ENCODE results near the gene CDH13. TPM values are rescaled to one million over a fixed set of nuclear protein-coding genes. Genes with fewer than 3 reads are reported as not detected.

Gene CDH13
- total RNA-seq, 4 donors from 2014 or later = 3.1 to 13.5 (median 8.9) TPM

DNA sequence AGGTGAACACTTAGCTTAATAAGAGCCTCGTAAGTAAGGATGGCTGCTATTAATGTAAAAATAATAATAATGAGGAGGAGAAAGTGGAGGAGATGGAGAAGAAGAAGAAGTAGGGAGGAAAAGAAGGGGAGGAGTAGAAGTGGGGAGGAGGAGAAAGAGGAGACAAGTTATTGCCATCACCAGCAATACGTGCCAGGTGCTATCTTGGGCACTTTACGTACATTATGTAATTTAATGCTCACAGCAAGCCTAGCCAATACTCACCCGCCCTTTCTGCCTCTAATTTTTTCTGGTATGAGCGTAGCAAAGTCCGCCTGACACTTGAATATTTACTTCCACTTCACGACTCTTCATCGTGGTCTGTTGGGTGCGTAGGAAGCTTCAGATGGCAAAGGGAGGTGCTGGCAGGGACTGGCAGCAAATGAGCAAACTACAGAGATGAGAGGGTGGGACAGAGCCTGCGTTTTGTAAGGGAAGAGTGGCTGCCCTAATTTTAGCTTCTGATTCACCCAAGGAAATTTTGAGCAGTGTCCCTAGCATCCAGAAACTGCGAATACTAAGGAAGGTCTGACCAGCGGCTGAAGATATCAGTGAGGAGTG is 42.1 kb upstream of the CDH13 start:
- Histone ChIP-seq H3K4me3 (no peak overlapping the region), H3K4me1 (no peaks in the 10 kb centered on the region), H3K27me3 (no peaks in the 10 kb centered on the region), H3K9me3 (no peaks in the 10 kb centered on the region), H3K36me3 (no peaks in the 10 kb centered on the region), H3K27ac (replicated peaks in 1 of 4) (no peak overlapping the region)
- 85% methylated on average over 12 of the region's 12 CpGs for WGBS
- TF ChIP-seq, protein P1, sequence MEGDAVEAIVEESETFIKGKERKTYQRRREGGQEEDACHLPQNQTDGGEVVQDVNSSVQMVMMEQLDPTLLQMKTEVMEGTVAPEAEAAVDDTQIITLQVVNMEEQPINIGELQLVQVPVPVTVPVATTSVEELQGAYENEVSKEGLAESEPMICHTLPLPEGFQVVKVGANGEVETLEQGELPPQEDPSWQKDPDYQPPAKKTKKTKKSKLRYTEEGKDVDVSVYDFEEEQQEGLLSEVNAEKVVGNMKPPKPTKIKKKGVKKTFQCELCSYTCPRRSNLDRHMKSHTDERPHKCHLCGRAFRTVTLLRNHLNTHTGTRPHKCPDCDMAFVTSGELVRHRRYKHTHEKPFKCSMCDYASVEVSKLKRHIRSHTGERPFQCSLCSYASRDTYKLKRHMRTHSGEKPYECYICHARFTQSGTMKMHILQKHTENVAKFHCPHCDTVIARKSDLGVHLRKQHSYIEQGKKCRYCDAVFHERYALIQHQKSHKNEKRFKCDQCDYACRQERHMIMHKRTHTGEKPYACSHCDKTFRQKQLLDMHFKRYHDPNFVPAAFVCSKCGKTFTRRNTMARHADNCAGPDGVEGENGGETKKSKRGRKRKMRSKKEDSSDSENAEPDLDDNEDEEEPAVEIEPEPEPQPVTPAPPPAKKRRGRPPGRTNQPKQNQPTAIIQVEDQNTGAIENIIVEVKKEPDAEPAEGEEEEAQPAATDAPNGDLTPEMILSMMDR (IDR thresholded peaks at IDR 0.05) = no peak
- DNase-seq (ENCODE audit: extremely low spot score) = no peak
- intact Hi-C loops (cut with DNase I) = no loop called here

- intact Hi-C loops (cut with DNase I) = no loop called here
- no peaks in the 10 kb centered on the region for H3K27me3 ChIP-seq
- no peaks in the 10 kb centered on the region for H3K9me3 ChIP-seq
- TF ChIP-seq POLR2AphosphoS5 (IDR thresholded peaks at IDR 0.05) (no peak), EP300 (IDR thresholded peaks at IDR 0.05) (no peak), POLR2A (IDR thresholded peaks at IDR 0.05; ENCODE audit: low read depth) (no peak)
- TF ChIP-seq, protein P1 (IDR thresholded peaks at IDR 0.05) = no peak
- no peaks in the 10 kb centered on the region for H3K36me3 ChIP-seq
- H3K4me1 ChIP-seq = no peaks in the 10 kb centered on the region
- no peak overlapping the region for H3K27ac ChIP-seq (replicated peaks in 1 of 4)
- 72% methylated on average over 6 of the region's 6 CpGs for WGBS
- no peak for DNase-seq (ENCODE audit: extremely low spot score)
- H3K4me3 ChIP-seq = no peak overlapping the region
Measured at GRCh38 chr16:82585675-82586074, 41.1 kb upstream of the CDH13 start.

DNA sequence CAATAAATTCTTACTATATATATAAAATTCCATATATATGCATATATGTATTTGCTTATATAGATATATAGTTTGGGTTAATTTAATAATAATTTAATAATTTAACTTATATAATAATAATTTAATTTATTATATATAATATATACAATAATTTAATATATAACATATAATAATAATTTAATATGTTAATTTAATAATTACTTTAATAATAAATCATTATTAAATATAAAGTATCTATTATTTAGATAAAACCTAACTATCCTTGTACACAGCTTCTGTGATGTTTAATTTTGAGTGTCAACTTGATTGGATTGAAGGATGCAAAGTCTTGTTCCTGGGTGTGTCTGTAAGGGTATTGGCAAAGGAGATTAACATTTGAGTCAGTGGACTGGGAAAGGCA is 40.6 kb upstream of the CDH13 start:
- no peak overlapping the region for H3K27ac ChIP-seq (replicated peaks in 1 of 4)
- H3K36me3 ChIP-seq = no peaks in the 10 kb centered on the region
- DNase-seq (ENCODE audit: extremely low spot score) = no peak
- TF ChIP-seq, protein P1 (IDR thresholded peaks at IDR 0.05) = no peak
- TF ChIP-seq EP300 (IDR thresholded peaks at IDR 0.05) = no peak
- TF ChIP-seq POLR2A (IDR thresholded peaks at IDR 0.05; ENCODE audit: low read depth) = no peak
- TF ChIP-seq POLR2AphosphoS5 (IDR thresholded peaks at IDR 0.05) = no peak
- no peaks in the 10 kb centered on the region for H3K9me3 ChIP-seq
- H3K27me3 ChIP-seq = no peaks in the 10 kb centered on the region
- H3K4me3 ChIP-seq = no peak overlapping the region
- H3K4me1 ChIP-seq = no peaks in the 10 kb centered on the region
- intact Hi-C loops (cut with DNase I) = no loop called here

- intact Hi-C loops (cut with DNase I) = no loop called here
- DNase-seq (ENCODE audit: extremely low spot score) = no peak
- Histone ChIP-seq H3K27ac (replicated peaks in 1 of 4) (no peak overlapping the region), H3K9me3 (no peaks in the 10 kb centered on the region), H3K27me3 (no peaks in the 10 kb centered on the region), H3K4me3 (no peak overlapping the region), H3K4me1 (no peaks in the 10 kb centered on the region), H3K36me3 (no peaks in the 10 kb centered on the region)
- WGBS = 87% methylated on average over 7 of the region's 7 CpGs
- no peak for TF ChIP-seq EP300 (IDR thresholded peaks at IDR 0.05)
- TF ChIP-seq POLR2AphosphoS5 (IDR thresholded peaks at IDR 0.05) = no peak
- TF ChIP-seq POLR2A (IDR thresholded peaks at IDR 0.05; ENCODE audit: low read depth) = no peak
- TF ChIP-seq, protein P1 (IDR thresholded peaks at IDR 0.05) = no peak
Measured at GRCh38 chr16:82587289-82587688, 39.5 kb upstream of the CDH13 start.

GRCh38 chr16:82589407-82589806 is 37.4 kb upstream of the CDH13 start:
- Histone ChIP-seq H3K4me1 (no peaks in the 10 kb centered on the region), H3K27me3 (no peaks in the 10 kb centered on the region), H3K27ac (replicated peaks in 1 of 4) (no peak overlapping the region), H3K36me3 (no peaks in the 10 kb centered on the region), H3K9me3 (no peaks in the 10 kb centered on the region), H3K4me3 (no peak overlapping the region)
- intact Hi-C loops (cut with DNase I) = no loop called here
- 80% methylated on average over 9 of the region's 9 CpGs for WGBS
- TF ChIP-seq, protein P1 (IDR thresholded peaks at IDR 0.05) = no peak
- TF ChIP-seq POLR2A (IDR thresholded peaks at IDR 0.05; ENCODE audit: low read depth) (no peak), POLR2AphosphoS5 (IDR thresholded peaks at IDR 0.05) (no peak), EP300 (IDR thresholded peaks at IDR 0.05) (no peak)
- DNase-seq (ENCODE audit: extremely low spot score) = no peak

All from esophagus muscularis mucosa (tissue), 4 donors.